Spleen (tissue), 11 donors: ENCODE data around the gene INTS12. TPM values are rescaled to one million over a fixed set of nuclear protein-coding genes. Genes with fewer than 3 reads are reported as not detected.

ENCODE experiments used
- DNase-seq: peaks from one replicate; pipeline ENCODE4 v3.0.0-alpha.2; 2020
- H3K27ac ChIP-seq, 8 donors: fragments of 200-600 bp; sonication (generic) in 7 of 8; 1 replicate in 4 of 8; 2 replicates in 4 of 8; pipeline versions ENCODE4 v1.5.0 to v1.8.0; 2016 to 2021; ENCODE audit warnings: inconsistent platforms in 4 of 8, mild to moderate bottlenecking in 4 of 8, moderate library complexity in 1 of 8
- H3K27me3 ChIP-seq, 7 donors: fragments of 200-600 bp; sonication (generic) in 6 of 7; replicated peaks in 1 of 7; 1 replicate in 4 of 7; 2 replicates in 3 of 7; pipeline versions ENCODE4 v1.5.0 to v1.8.0; 2016 to 2021; ENCODE audit warnings: inconsistent platforms in 3 of 7, mild to moderate bottlenecking in 1 of 7
- H3K36me3 ChIP-seq, 6 donors: fragments of 200-600 bp; sonication (generic) in 5 of 6; 1 replicate in 4 of 6; 2 replicates in 2 of 6; pipeline versions ENCODE4 v1.5.0 to v1.8.0; 2016 to 2021; ENCODE audit warnings: inconsistent platforms in 2 of 6
- H3K4me1 ChIP-seq, 6 donors: fragments of 200-600 bp; sonication (generic) in 5 of 6; 1 replicate in 3 of 6; 2 replicates in 3 of 6; pipeline versions ENCODE4 v1.5.0 to v1.8.0; 2016 to 2021; ENCODE audit warnings: inconsistent platforms in 3 of 6
- H3K4me3 ChIP-seq, 8 donors: fragments of 200-600 bp; sonication (generic) in 7 of 8; 1 replicate in 4 of 8; 2 replicates in 4 of 8; pipeline versions ENCODE4 v1.5.0 to v1.8.0; 2016 to 2021; ENCODE audit warnings: inconsistent platforms in 4 of 8, mild to moderate bottlenecking in 4 of 8, moderate library complexity in 2 of 8
- H3K9me3 ChIP-seq, 8 donors: fragments of 200-600 bp; sonication (generic) in 7 of 8; 1 replicate in 4 of 8; 2 replicates in 4 of 8; pipeline versions ENCODE4 v1.5.0 to v1.8.0; 2016 to 2021; ENCODE audit warnings: inconsistent platforms in 4 of 8
- POLR2A ChIP-seq, 3 donors: fragments of 450-650 bp; IDR thresholded peaks; one replicate each; pipeline ENCODE4 v1.5.1; 2017; ENCODE audit warnings: antibody characterized with exemption in 3 of 3, mild to moderate bottlenecking in 1 of 3
- POLR2AphosphoS5 ChIP-seq, 3 donors: sonication (generic); formaldehyde crosslinking; IDR thresholded peaks; one replicate each; pipeline ENCODE4 v1.5.1; 2017; ENCODE audit warnings: antibody characterized with exemption in 3 of 3
- WGBS, 5 donors: extraction: QIAGEN DNeasy Blood & Tissue Kit in 3 of 5; methylation state at CpG; one replicate each; pipeline versions ENCODE4 v1.1.5 to v1.1.7; 2013 to 2018; 5-methylcytosine and 5-hydroxymethylcytosine counted together
- intact Hi-C: fragments of 100-400 bp; cut with DNase I; formaldehyde crosslinking; loops from one replicate; pipeline ENCODE4 v1.15.0; 2023; ENCODE audit warnings: low total_unique reads
- polyA plus RNA-seq, 3 donors: library from polyadenylated mRNA; stranded (reverse); fragments of 200-250 nt; gene quantifications; one replicate each; pipeline ENCODE4 v1.2.1, GENCODE V29; 2013
- total RNA-seq, 7 donors: library from RNA; depleted of rRNA in 3 of 7; stranded (reverse); fragments of >200 nt in 3 of 7; fragmentation: NEBNext Ultra II Directional in 4 of 7; extraction: Animal tissue kit (Norgen Biotek cat#: 25700) in 4 of 7; gene quantifications; one replicate each; pipeline versions ENCODE4 v1.1.0 to v1.2.1, GENCODE V29; 2016 to 2021
- TF ChIP-seq, protein P1 (sequence below), 11 experiments: fragments of 200-600 bp in 7 of 11; fragments of 450-650 bp in 4 of 11; sonication (generic) in 4 of 11; IDR thresholded peaks in 8 of 11; conservative IDR thresholded peaks in 3 of 11; 1 replicate in 7 of 11; 2 replicates in 4 of 11; pipeline versions ENCODE4 v1.4.0 to v1.8.0; 2016 to 2021; ENCODE audit warnings: antibody characterized with exemption in 11 of 11, inconsistent platforms in 4 of 11, mild to moderate bottlenecking in 1 of 11
- donor health status: healthy with polysubstance abuse.
- donor health status: DM: no; HTN: no; CAD: no; lungs with moderate emphysema.
- donor health status: DM: no; HTN: no; CAD: no.
- donor health status: Bipolar disorder and iron deficiency.
- donor health status: healthy.
- donor health status: DM: no; HTN: no; CAD: no.
- donor health status: DM: yes; HTN: yes; CAD: no.

Gene INTS12
- total and polyA plus RNA-seq, 10 donors = 10.1 to 37.3 (median 17.6) TPM

DNA sequence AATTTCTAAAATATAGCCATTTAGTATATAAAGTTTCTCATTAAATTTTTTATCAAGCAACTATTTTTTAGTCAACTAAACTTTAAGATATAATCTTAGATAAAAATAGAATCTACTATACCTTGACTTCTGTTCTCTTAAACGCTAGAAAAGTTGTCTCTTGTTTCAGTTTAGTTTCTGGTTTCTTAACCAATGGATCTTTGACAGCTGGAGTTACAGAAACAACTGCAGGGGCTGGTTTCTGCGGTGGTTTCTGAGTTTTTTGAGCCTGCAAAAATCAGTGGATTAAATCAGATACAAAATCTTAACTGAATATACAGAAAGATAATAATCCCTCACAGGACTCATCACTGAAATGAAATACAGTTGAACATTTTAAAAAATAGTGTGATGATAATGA is 21.9 kb downstream of the INTS12 start:
- Histone ChIP-seq H3K4me3 (no peak overlapping the region), H3K9me3 (no peaks in the 10 kb centered on the region), H3K36me3 (peaks cover 0 to 100% (median 70%) of the 10 kb centered on the region in 6 donors), H3K4me1 (no peaks in the 10 kb centered on the region), H3K27me3 (no peaks in the 10 kb centered on the region), H3K27ac (no peak overlapping the region)
- intact Hi-C loops = no loop called here
- no peak for DNase-seq
- TF ChIP-seq, protein P1, sequence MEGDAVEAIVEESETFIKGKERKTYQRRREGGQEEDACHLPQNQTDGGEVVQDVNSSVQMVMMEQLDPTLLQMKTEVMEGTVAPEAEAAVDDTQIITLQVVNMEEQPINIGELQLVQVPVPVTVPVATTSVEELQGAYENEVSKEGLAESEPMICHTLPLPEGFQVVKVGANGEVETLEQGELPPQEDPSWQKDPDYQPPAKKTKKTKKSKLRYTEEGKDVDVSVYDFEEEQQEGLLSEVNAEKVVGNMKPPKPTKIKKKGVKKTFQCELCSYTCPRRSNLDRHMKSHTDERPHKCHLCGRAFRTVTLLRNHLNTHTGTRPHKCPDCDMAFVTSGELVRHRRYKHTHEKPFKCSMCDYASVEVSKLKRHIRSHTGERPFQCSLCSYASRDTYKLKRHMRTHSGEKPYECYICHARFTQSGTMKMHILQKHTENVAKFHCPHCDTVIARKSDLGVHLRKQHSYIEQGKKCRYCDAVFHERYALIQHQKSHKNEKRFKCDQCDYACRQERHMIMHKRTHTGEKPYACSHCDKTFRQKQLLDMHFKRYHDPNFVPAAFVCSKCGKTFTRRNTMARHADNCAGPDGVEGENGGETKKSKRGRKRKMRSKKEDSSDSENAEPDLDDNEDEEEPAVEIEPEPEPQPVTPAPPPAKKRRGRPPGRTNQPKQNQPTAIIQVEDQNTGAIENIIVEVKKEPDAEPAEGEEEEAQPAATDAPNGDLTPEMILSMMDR (IDR thresholded peaks at IDR 0.05 in 8 of 11, conservative IDR thresholded peaks at IDR 0.05 in 3 of 11) = no peak
- TF ChIP-seq POLR2AphosphoS5 (IDR thresholded peaks at IDR 0.05) = no peak
- no peak for TF ChIP-seq POLR2A (IDR thresholded peaks at IDR 0.05)
- 85 to 97% (median 91%) methylated on average over 2 of the region's 2 CpGs for WGBS, 5 donors

DNA sequence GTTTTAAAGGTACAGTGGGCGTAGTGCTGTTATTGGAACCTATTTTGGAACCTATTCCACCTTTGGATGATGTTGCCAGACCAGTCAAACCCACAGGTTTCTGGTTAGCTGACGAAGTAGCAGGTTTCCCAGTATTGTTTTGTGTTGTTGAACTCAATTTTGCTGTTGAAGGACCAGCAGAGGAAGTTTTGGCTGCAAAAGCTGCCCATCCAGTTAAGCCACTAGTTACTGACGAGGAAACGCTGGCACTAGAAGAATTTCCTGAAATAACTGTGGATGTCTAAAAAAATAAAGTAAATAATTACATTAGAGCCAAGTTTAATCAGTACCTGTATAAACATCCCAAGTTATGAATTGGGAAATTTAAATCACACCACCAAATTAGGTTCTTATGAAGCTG is 25.5 kb downstream of the INTS12 start:
- TF ChIP-seq POLR2AphosphoS5 (IDR thresholded peaks at IDR 0.05) = no peak
- TF ChIP-seq, protein P1 (IDR thresholded peaks at IDR 0.05 in 8 of 11, conservative IDR thresholded peaks at IDR 0.05 in 3 of 11) = no peak
- no peak for TF ChIP-seq POLR2A (IDR thresholded peaks at IDR 0.05)
- Histone ChIP-seq H3K4me1 (no peaks in the 10 kb centered on the region), H3K27ac (peak overlapping the region in 1 of 8 donors; percentile 34), H3K36me3 (peaks cover 0 to 69% (median 41%) of the 10 kb centered on the region in 6 donors), H3K9me3 (no peaks in the 10 kb centered on the region), H3K27me3 (no peaks in the 10 kb centered on the region), H3K4me3 (no peak overlapping the region)
- no peak for DNase-seq
- 79 to 90% (median 82%) methylated on average over 4 of the region's 4 CpGs for WGBS, 5 donors
- intact Hi-C loops = no loop called here

DNA sequence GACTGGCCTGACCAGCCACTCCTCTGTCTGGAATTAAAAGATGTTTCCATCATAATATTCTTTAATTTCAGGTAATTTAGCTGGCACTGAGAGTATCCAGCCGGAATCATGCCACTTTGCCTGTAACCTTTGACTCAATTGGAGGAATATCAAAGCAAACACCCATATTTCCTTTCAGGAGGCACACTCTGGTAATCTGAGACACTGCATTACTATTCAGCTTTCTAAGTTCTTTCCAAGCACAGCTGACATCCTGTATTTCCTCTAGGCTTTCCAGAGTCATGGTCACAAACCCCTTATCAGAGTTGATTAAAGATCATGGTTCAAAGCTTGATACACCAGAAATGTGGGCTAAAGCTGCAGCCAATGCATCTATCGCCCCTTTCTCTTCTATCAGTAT is 29.3 kb downstream of the INTS12 start:
- 68 to 83% (median 76%) methylated on average over 2 of the region's 2 CpGs for WGBS, 5 donors
- intact Hi-C loops = no loop called here
- no peaks in the 10 kb centered on the region for H3K4me1 ChIP-seq
- H3K36me3 ChIP-seq = peaks cover 0 to 30% (median 16%) of the 10 kb centered on the region in 6 donors
- no peak for DNase-seq
- TF ChIP-seq, protein P1 (IDR thresholded peaks at IDR 0.05 in 8 of 11, conservative IDR thresholded peaks at IDR 0.05 in 3 of 11) = no peak
- TF ChIP-seq POLR2A (IDR thresholded peaks at IDR 0.05) = no peak
- no peak overlapping the region for H3K4me3 ChIP-seq
- H3K27me3 ChIP-seq = no peaks in the 10 kb centered on the region
- no peaks in the 10 kb centered on the region for H3K9me3 ChIP-seq
- H3K27ac ChIP-seq = no peak overlapping the region

DNA sequence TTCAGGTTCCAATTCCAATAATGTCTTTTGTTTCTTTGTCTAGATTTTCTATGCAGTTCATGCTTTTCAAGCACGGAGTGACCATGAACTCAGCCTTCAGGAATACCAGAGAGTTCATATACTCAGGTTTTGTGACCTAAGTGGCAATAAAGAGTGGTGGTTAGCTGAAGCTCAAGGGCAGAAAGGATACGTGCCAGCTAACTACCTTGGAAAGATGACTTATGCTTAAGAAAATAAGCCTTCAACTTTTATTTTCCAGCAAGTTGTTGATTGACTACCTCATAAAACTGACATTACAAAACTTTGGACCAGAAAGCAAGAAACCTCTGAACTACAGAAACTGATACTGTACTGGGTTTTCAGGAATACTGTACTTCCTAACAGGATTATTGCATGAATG is 30.8 kb downstream of the INTS12 start:
- H3K9me3 ChIP-seq = no peaks in the 10 kb centered on the region
- no peak overlapping the region for H3K4me3 ChIP-seq
- 74 to 83% (median 80%) methylated on average over 2 of the region's 2 CpGs for WGBS, 5 donors
- peaks cover 0 to 15% (median 11%) of the 10 kb centered on the region in 6 donors for H3K36me3 ChIP-seq
- no peaks in the 10 kb centered on the region for H3K4me1 ChIP-seq
- intact Hi-C loops = no loop called here
- DNase-seq = no peak
- TF ChIP-seq POLR2AphosphoS5 (IDR thresholded peaks at IDR 0.05) = no peak
- no peak for TF ChIP-seq POLR2A (IDR thresholded peaks at IDR 0.05)
- TF ChIP-seq, protein P1 (IDR thresholded peaks at IDR 0.05 in 8 of 11, conservative IDR thresholded peaks at IDR 0.05 in 3 of 11) = no peak
- H3K27me3 ChIP-seq = no peaks in the 10 kb centered on the region
- no peak overlapping the region for H3K27ac ChIP-seq
